ENCODE data around the gene SORCS2.

- TF ChIP-seq, protein P1, sequence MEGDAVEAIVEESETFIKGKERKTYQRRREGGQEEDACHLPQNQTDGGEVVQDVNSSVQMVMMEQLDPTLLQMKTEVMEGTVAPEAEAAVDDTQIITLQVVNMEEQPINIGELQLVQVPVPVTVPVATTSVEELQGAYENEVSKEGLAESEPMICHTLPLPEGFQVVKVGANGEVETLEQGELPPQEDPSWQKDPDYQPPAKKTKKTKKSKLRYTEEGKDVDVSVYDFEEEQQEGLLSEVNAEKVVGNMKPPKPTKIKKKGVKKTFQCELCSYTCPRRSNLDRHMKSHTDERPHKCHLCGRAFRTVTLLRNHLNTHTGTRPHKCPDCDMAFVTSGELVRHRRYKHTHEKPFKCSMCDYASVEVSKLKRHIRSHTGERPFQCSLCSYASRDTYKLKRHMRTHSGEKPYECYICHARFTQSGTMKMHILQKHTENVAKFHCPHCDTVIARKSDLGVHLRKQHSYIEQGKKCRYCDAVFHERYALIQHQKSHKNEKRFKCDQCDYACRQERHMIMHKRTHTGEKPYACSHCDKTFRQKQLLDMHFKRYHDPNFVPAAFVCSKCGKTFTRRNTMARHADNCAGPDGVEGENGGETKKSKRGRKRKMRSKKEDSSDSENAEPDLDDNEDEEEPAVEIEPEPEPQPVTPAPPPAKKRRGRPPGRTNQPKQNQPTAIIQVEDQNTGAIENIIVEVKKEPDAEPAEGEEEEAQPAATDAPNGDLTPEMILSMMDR (IDR thresholded peaks at IDR 0.05), result no peak
- TF ChIP-seq POLR2A (IDR thresholded peaks at IDR 0.05), result no peak
These were observed 68.7 kb downstream of the SORCS2 start for GRCh38 chr4:7261087-7261486.

Data from right lobe of liver (tissue), 4 donors.